Activated CD4-positive, alpha-beta memory T cell treated with anti-CD3 and anti-CD28 coated beads for 36 hours (primary cell): ENCODE measurements around the gene KIF26B. TPM values are rescaled to one million over a fixed set of nuclear protein-coding genes. Genes with fewer than 3 reads are reported as not detected.
"Not testable (repeated sequence)": the region's sequence is repeated elsewhere in the genome, so short reads cannot be mapped to it uniquely, and the experiment has no call there.

Experiments used
- CTCF ChIA-PET: fragments of 350-600 bp; sonication (Branson Sonifier 250); formaldehyde crosslinking; loops from one replicate; lab custom pipeline; 2021; ENCODE audit warnings: antibody characterized with exemption, inconsistent platforms; lab: Charles Lee
- POLR2A ChIA-PET: fragments of 350-600 bp; sonication (Branson Sonifier 250); formaldehyde crosslinking; loops from one replicate; lab custom pipeline; 2021; ENCODE audit warnings: antibody characterized with exemption; lab: Charles Lee
- DNase-seq: peaks from one replicate; pipeline ENCODE4 v3.0.0-alpha.2; 2020
- H3K27ac Mint-ChIP-seq: one replicate; pipeline ENCODE4 v1.8.0; 2021; ENCODE audit warnings: mixed read lengths
- H3K27me3 Mint-ChIP-seq: one replicate; pipeline ENCODE4 v1.8.0; 2021; ENCODE audit warnings: mixed read lengths
- H3K36me3 Mint-ChIP-seq: one replicate; pipeline ENCODE4 v1.8.0; 2021; ENCODE audit warnings: mixed read lengths
- H3K4me1 Mint-ChIP-seq: one replicate; pipeline ENCODE4 v1.8.0; 2021; ENCODE audit warnings: low read depth, mixed read lengths
- H3K4me3 Mint-ChIP-seq: one replicate; pipeline ENCODE4 v1.8.0; 2021; ENCODE audit warnings: mild to moderate bottlenecking, mixed read lengths
- H3K9me3 Mint-ChIP-seq: one replicate; pipeline ENCODE4 v1.8.0; 2021; ENCODE audit warnings: mixed read lengths
- intact Hi-C: fragments of 100-400 bp; cut with micrococcal nuclease; formaldehyde crosslinking; loops from one replicate; pipeline ENCODE4 v1.15.1; 2023
- total RNA-seq, 2 experiments: library from RNA; stranded (reverse); gene quantifications; one replicate each; pipeline ENCODE4 v1.2.3, GENCODE V29; 2021

The KIF26B gene
- total RNA-seq, 2 experiments from 2014 or later, result not detected

DNA sequence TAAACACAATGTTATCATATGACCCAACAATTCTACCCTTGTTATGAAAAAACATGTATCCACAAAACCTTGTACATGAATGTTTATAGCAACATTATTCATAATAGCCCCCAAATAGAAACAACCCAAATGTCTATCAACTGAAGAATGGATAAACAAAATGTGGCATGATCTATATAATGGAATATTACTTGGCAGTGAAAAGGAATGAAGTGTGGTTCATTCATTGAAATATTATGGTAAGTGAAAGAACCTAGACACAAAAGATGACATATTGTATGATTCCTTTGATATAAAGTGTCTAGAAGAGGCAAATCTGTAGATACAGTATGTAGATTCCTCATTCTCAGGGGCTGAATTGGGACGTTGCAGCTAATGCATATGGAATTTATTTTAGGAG is 151.2 kb downstream of the KIF26B start:
- H3K9me3 Mint-ChIP-seq, result peaks cover 3% of the 10 kb centered on the region
- no peaks in the 10 kb centered on the region for H3K36me3 Mint-ChIP-seq
- DNase-seq, result no peak
- intact Hi-C loops, result no loop called here
- peaks cover 8% of the 10 kb centered on the region for H3K4me1 Mint-ChIP-seq
- ChIA-PET CTCF (no interaction called here), POLR2A (no interaction called here)
- H3K27ac Mint-ChIP-seq, result no peak overlapping the region
- no peak overlapping the region for H3K4me3 Mint-ChIP-seq
- H3K27me3 Mint-ChIP-seq, result peaks cover 13% of the 10 kb centered on the region

DNA sequence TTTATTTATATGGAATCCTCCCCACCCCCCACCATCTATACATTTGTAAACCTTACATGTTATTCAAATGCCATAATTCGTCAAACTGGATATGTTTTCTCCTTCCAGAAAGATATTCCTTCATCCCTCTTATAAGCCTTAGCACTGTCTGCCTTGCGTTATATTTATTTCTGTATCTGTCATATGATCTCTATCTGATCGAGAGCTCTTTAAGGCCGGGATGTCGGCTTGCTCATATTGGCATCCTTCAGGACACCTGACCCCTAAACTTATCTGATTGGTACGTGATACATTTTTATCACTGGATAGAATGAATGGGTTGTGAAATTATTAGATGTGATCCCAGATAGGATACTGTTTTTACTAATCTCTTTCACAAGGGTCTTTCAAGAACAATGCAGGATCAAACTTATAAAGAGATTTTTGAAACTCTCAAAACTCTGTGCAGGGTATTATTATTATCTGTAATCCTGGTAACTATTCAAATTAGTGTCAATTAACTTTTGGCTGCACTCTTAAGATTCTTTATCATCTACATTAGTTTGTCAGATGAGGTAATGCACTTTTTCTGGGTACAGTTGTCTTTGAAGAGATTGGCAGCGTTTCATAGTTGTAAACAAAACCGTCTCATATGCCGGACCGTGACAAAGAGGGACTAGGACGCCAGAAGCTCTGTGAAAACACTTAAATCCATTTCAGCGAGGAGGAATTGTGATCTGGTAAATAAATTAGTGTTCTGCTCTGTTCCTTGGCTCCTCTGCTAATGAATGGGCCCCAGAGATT is 152.0 kb downstream of the KIF26B start:
- no peak for DNase-seq
- ChIA-PET POLR2A (no interaction called here), CTCF (no interaction called here)
- Mint-ChIP-seq H3K9me3 (peaks cover 3% of the 10 kb centered on the region), H3K4me3 (no peak overlapping the region), H3K36me3 (no peaks in the 10 kb centered on the region), H3K27me3 (peaks cover 12% of the 10 kb centered on the region), H3K27ac (no peak overlapping the region), H3K4me1 (peaks cover 11% of the 10 kb centered on the region)
- intact Hi-C loops, result no loop called here

DNA sequence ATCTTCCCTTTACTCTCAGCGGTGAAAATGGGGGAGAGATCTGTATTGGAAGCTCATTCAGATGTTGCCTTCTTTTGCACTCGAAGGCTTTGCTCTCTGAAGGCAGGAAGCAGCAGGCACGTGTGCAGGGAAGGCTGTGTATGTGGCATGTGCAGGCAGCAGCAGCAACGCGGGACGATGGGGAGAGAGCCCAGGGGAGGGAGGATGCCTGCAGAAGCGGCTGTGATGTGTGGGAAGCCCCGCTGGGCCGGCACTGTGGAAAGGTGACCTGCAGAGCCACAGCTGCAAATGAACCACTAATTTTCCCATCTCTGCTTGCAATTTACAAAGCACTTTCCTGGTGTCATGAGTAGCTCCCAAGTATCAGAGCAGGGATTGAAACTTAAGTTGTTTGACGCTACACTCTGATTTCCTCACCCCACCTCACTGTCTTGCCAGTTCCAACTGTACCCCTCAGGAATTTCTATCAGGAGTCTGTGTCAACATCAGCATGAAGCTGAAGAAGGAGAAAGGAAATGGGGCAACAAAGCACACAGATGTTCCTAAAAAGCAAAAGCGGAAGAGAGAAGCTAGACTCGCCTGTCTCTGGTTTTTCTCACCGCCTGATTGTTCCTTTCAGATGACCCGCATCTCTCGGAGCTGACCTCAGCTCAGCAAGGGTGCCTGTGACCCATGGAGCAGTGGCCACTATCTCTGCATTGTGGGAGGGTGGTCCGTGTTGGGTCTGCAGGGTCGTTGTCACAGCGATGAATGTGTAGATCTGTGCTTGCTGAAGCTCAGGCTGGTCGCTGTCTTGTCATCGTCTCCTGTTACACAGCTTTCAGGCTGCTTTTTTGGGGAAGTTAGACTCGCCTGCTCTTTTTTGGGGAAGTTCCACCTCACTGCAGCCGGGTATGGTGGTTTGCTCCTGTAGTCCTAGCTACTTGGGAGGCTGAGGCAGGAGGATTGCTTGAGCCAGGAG is 156.1 kb downstream of the KIF26B start:
- Mint-ChIP-seq H3K4me1 (peaks cover 11% of the 10 kb centered on the region), H3K27ac (no peak overlapping the region), H3K4me3 (peak overlapping the region; percentile 43), H3K36me3 (no peaks in the 10 kb centered on the region), H3K27me3 (peaks cover 6% of the 10 kb centered on the region), H3K9me3 (peaks cover 3% of the 10 kb centered on the region)
- DNase-seq, result peak; percentile 13
- ChIA-PET POLR2A (no interaction called here), CTCF (no interaction called here)
- intact Hi-C loops, result no loop called here

DNA sequence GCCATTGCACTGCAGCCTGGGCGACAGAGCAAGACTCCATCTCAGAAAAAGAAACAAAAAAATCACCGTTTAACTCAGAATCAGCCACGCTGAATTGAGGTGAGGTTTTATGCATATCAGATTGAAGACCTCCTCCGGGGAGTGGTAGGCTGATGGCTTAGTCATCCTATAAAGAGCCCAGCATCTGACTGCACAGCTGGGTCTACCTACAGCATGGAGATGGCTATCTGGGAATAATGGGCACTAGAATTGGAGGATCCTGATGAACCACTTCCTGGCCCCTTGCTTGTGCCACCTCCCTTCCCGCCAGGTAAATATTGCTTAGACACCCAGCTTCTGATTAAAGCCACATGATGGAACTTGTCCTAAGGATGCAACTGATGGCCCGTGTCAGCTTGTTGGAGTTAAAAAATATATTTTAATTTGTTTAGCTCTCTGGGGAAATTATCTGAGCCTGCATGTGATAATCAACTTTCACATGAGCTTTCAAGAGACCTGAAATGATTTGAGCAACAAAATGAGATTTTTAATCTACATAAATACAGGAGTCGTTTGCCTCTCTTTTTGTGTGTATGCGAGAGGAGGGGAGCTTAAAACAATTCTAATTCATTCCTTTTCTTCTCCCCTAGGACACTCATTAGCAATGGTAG is 157.2 kb downstream of the KIF26B start:
- no peak overlapping the region for H3K27ac Mint-ChIP-seq

DNA sequence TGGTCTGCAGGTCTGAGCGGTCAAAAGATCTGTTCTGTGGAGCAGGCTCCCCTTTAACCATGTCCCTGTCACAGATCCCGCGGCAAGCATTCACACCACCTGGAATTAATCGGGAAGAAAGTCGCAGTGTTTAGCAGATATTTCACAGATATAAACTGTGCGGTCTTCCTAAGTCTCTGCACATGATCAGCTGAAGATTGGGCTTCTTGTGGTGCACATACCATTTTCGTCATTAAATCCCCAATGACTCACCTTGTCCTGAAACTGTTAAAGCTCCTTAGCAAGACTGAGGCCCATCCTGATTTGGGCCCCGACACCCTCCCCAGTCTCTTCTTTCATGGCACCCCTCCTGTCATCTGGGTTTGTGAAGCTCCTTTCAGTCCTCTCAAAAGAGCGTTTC is 158.8 kb downstream of the KIF26B start:
- POLR2A ChIA-PET, result no interaction called here
- H3K36me3 Mint-ChIP-seq, result no peaks in the 10 kb centered on the region

More for the DNA sequence above, 157.2 kb downstream of the KIF26B start:
- Mint-ChIP-seq H3K27me3 (peaks cover 3% of the 10 kb centered on the region), H3K4me1 (peaks cover 11% of the 10 kb centered on the region), H3K36me3 (no peaks in the 10 kb centered on the region), H3K4me3 (no peak overlapping the region), H3K9me3 (no peaks in the 10 kb centered on the region)
- DNase-seq, result no peak
- intact Hi-C loops, result no loop called here
- ChIA-PET CTCF (no interaction called here), POLR2A (no interaction called here)

DNA sequence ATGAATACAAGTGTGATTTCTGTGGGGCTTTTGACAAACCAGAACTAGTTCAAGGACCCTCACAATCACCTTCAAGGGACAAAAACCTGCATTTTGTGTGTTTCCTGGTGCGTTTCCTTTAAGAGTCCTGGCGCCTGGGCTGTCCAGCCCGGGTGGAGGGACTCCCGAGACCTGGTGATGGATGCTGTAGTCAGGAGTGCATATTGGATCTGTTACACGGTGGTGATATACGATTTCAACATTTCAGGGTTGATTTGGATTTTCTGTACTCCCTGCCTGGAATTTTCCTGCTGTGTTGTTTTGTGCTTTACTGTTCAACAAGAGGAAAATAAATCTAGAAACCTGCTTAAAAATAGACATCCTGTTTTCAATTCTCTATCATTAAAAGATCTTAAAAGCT is 162.0 kb downstream of the KIF26B start:
- CTCF ChIA-PET, result no interaction called here
- no peak for DNase-seq
- intact Hi-C loops, result no loop called here
- Mint-ChIP-seq H3K27ac (no peak overlapping the region), H3K27me3 (peaks cover 3% of the 10 kb centered on the region), H3K4me1 (no peaks in the 10 kb centered on the region), H3K36me3 (no peaks in the 10 kb centered on the region), H3K9me3 (no peaks in the 10 kb centered on the region), H3K4me3 (no peak overlapping the region)
- POLR2A ChIA-PET, result no interaction called here

More for the DNA sequence above, 158.8 kb downstream of the KIF26B start:
- Mint-ChIP-seq H3K4me1 (peaks cover 11% of the 10 kb centered on the region), H3K4me3 (no peak overlapping the region), H3K27ac (no peak overlapping the region), H3K27me3 (peaks cover 3% of the 10 kb centered on the region), H3K9me3 (no peaks in the 10 kb centered on the region)
- intact Hi-C loops, result no loop called here
- no peak for DNase-seq
- CTCF ChIA-PET, result no interaction called here

DNA sequence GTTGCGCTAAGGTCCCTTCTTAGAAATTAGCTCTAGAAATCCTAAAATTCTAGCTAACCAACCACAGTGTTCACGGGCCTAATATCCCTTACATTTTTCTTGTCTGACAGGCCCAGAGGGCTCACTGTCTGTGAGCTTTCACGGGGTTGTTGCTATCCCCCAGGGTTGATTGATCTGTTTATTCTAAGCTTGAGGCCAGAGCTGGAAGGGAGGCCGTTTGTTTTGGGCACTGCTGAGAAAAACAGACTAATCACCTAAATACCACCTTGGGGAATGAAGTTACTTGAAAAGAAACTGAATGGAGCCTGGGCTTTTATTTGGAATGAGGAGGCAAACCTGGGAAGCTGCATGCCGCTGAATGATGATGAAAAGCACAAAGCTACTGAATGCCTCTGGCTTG is 162.4 kb downstream of the KIF26B start:
- no peak for DNase-seq
- CTCF ChIA-PET, result no interaction called here
- H3K4me3 Mint-ChIP-seq, result no peak overlapping the region
- peaks cover 2% of the 10 kb centered on the region for H3K27me3 Mint-ChIP-seq
- no peaks in the 10 kb centered on the region for H3K9me3 Mint-ChIP-seq
- POLR2A ChIA-PET, result no interaction called here
- no peak overlapping the region for H3K27ac Mint-ChIP-seq
- intact Hi-C loops, result no loop called here
- H3K36me3 Mint-ChIP-seq, result no peaks in the 10 kb centered on the region
- H3K4me1 Mint-ChIP-seq, result no peaks in the 10 kb centered on the region

DNA sequence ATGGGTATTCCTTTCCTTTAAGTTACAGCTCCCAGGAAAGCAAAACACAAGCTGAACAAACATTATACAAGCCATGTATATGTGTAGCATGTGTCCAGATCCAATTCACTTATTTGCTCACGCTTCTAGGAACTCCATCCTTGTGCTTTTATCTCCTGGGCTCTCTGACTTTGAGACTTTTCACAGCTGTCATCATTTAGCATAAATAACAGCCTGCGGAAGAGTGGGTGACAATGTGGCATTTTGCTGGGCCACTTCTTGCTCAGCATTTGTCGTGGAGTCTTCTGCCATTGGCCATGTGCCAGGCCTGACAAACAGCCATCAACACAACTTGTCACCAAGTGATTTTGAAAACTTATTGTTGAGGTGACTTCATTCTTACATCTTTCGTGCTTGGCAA is 164.3 kb downstream of the KIF26B start:
- Mint-ChIP-seq H3K9me3 (no peaks in the 10 kb centered on the region), H3K4me1 (no peaks in the 10 kb centered on the region), H3K36me3 (no peaks in the 10 kb centered on the region), H3K4me3 (no peak overlapping the region), H3K27ac (no peak overlapping the region), H3K27me3 (peaks cover under 1% of the 10 kb centered on the region)
- CTCF ChIA-PET, result no interaction called here
- intact Hi-C loops, result no loop called here
- POLR2A ChIA-PET, result interaction anchor here (0.6 kb wide), 1 partner anchor 179 kb away, joined by 7 read pairs; no protein-coding TSS in a partner anchor
- DNase-seq, result no peak

DNA sequence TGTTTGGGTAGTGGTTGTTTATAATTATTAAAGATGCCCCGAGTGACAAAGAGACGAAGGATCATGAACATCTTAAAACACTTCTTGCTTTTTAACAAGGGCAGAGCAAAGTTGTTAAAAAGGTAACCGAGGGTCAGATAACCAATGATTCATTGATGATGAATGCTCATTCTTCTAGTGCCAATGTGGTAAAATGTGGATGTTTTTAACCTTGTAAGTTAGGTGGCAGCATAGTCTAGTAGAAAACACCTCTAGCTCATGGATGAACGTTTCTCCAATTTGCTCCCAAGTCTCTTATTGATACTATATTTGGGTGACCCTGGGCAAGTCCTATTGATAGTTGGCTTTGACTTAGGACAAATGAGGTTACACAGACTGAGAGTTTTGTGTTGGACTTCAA is 167.9 kb downstream of the KIF26B start:
- Mint-ChIP-seq H3K27ac (no peak overlapping the region), H3K27me3 (peaks cover 4% of the 10 kb centered on the region), H3K9me3 (no peaks in the 10 kb centered on the region), H3K36me3 (no peaks in the 10 kb centered on the region), H3K4me1 (no peaks in the 10 kb centered on the region), H3K4me3 (no peak overlapping the region)
- intact Hi-C loops, result no loop called here
- ChIA-PET POLR2A (no interaction called here), CTCF (no interaction called here)
- DNase-seq, result no peak

DNA sequence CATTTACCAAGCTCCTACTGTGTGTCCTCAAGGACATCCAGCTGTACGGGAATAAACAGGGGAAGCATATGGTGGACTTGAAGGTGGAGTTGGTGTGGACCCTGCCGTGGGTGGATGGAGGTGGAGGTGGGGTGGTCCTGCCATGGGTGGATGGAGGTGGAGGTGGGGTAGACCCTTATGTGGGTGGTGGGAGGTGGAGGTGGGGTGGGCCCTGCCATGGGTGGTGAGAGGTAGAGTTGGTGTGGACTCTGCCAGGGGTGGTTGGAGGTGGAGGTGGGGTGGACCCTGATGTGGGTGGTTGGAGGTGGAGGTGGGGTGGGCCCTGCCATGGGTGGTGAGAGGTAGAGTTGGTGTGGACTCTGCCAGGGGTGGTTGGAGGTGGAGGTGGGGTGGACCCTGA is 169.0 kb downstream of the KIF26B start:
- intact Hi-C loops, CTCF ChIA-PET, DNase-seq, H3K4me3 Mint-ChIP-seq, H3K9me3 Mint-ChIP-seq, H3K36me3 Mint-ChIP-seq, H3K27ac Mint-ChIP-seq, H3K27me3 Mint-ChIP-seq, H3K4me1 Mint-ChIP-seq, POLR2A ChIA-PET: not testable (repeated sequence)

DNA sequence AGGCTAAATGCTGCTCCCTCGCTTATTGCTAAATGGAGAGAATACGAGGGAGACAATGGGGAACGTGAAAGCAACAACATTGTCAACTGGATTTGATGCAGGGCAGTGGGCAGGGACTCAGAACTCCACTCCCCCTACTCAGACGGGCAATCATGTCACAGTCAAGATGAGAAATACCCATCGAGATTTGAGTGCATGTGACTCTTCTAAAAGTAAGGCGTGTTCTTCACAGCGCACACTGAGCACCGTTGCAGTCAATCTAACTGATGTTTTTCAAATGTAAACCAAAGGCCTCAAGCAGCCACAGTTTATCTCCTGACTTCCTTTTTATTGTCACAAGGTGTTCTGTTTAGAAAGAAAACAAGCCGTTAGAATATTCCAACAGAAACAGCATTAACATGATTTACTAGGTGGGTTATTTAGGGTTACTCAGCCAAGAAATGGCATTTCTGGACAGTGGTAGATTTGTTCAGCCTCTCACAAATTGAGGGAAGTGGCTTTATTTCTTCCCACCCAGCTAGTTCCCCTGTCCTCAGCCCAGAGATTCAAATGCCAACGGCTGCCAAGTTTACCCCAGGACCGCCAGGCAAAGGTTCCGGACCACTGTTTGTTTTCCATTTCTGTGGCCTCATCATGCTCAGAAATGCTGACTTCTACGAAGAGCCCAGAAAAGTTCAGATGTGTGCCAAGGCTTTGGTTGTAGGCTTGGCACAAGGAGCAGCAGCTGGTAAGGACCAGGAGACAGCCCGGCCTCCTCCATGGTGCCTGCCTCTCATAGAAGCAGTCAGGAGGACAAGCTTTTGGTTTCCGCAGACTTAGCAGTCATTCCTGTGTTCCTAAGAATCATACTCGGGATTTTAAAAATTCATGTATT is 171.4 kb downstream of the KIF26B start:
- POLR2A ChIA-PET, result no interaction called here
- H3K4me3 Mint-ChIP-seq, result no peak overlapping the region

More for the DNA sequence above, 171.4 kb downstream of the KIF26B start:
- CTCF ChIA-PET, result no interaction called here
- Mint-ChIP-seq H3K27me3 (peaks cover 7% of the 10 kb centered on the region), H3K4me1 (no peaks in the 10 kb centered on the region), H3K9me3 (no peaks in the 10 kb centered on the region), H3K27ac (no peak overlapping the region), H3K36me3 (no peaks in the 10 kb centered on the region)
- intact Hi-C loops, result no loop called here
- no peak for DNase-seq
